ENCODE results near the gene DAAM2.

- no peak for TF ChIP-seq CTCF (IDR thresholded peaks at IDR 0.05)
- TF ChIP-seq POLR2AphosphoS5 (IDR thresholded peaks at IDR 0.05), result no peak
- no peak for TF ChIP-seq POLR2A (IDR thresholded peaks at IDR 0.05)
- TF ChIP-seq EP300 (IDR thresholded peaks at IDR 0.05; ENCODE audit: low read depth), result no peak
Observed at GRCh38 chr6:39876111-39876510, 83.9 kb downstream of the DAAM2 start.
